ENCODE results near the gene FAM193B. TPM values are rescaled to one million over a fixed set of nuclear protein-coding genes. Genes with fewer than 3 reads are reported as not detected.

FAM193B gene
- total RNA-seq, 1 experiment from 2014 or later = 41.1 TPM

GRCh38 chr5:177477701-177478477 is 76.5 kb downstream of the FAM193B start:
- intact Hi-C loops (cut with micrococcal nuclease) = no loop called here
- Histone ChIP-seq H4K20me1 (ENCODE audit: low read length) (no peaks in the 10 kb centered on the region), H3K9me2 (replicated peaks; ENCODE audit: low read length) (no peaks in the 10 kb centered on the region), H3K9ac (ENCODE audit: low read length) (no peak overlapping the region), H3K9me3 (ENCODE audit: low read length) (no peaks in the 10 kb centered on the region), H2AFZ (ENCODE audit: low read length) (no peak overlapping the region), H3K4me1 (ENCODE audit: insufficient read depth, low read length) (no peaks in the 10 kb centered on the region), H3K79me2 (ENCODE audit: low read length) (no peaks in the 10 kb centered on the region), H3K27ac (ENCODE audit: low read length) (no peak overlapping the region), H3F3A (ENCODE audit: low read length, unreplicated experiment) (peaks cover 3% of the 10 kb centered on the region), H3K4me2 (ENCODE audit: low read length) (no peak overlapping the region), H3K4me3 (ENCODE audit: low read length) (no peak overlapping the region), H3K27me3 (ENCODE audit: low read length) (no peaks in the 10 kb centered on the region), H3K36me3 (ENCODE audit: low read depth, low read length) (no peaks in the 10 kb centered on the region)
- ATAC-seq (no peak), DNase-seq (no peak)
- CTCF ChIA-PET = no interaction called here
- POLR2A ChIA-PET (ENCODE audit: unreplicated experiment) = no interaction called here
- TF ChIP-seq EZH2 (IDR thresholded peaks at IDR 0.05; ENCODE audit: low read length, unreplicated experiment) = no peak
- no peak for TF ChIP-seq EZH2phosphoT487 (IDR thresholded peaks at IDR 0.05; ENCODE audit: borderline replicate concordance, low read length)
- TF ChIP-seq CTCF (conservative IDR thresholded peaks at IDR 0.05; ENCODE audit: low read depth, low read length) = no peak
- no TSS peak for BruUV-seq (replicated peaks)

DNA sequence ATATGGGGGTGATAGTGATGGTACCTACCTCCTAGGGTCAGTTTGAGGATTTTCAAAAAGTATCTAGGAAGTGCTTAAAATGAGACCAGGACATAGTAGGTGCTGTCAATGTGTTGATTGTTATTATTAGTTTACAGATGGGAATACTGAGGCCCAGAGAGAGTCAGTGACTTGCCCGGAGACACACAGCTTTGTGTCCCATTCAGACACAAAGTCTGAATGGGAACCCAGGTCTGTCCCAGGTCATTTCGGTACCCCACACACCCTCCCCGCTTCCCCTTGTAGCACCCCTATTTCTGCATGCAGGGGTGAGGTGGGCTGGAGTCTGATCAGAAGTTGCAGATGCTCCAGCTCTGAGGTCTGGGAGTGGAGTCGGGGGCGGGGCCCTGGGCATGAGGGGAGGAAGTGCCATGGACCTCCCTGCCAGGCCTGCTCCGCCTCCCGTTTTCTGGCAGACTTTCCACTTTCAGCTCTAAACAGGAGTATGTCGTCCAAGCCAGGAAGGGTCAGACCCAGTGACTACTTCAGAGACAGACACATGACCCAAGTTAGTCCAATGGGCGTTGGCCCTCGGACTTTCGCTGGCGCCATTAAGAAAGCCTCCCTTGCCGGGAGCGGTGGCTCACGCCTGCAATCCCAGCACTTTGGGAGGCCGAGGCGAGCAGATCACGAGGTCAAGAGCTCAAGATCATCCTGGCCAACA is 77.7 kb downstream of the FAM193B start:
- intact Hi-C loops (cut with micrococcal nuclease) = no loop called here
- no peaks in the 10 kb centered on the region for H3K27me3 ChIP-seq (ENCODE audit: low read length)
- H3K27ac ChIP-seq (ENCODE audit: low read length) = no peak overlapping the region
- H3F3A ChIP-seq (ENCODE audit: low read length, unreplicated experiment) = no peaks in the 10 kb centered on the region
- DNase-seq = no peak
- no peak overlapping the region for H3K4me2 ChIP-seq (ENCODE audit: low read length)
- H3K79me2 ChIP-seq (ENCODE audit: low read length) = peaks cover 11% of the 10 kb centered on the region
- no peak overlapping the region for H3K4me3 ChIP-seq (ENCODE audit: low read length)
- ATAC-seq = no peak
- H3K9me3 ChIP-seq (ENCODE audit: low read length) = no peaks in the 10 kb centered on the region
- H4K20me1 ChIP-seq (ENCODE audit: low read length) = 0 out of 2 replicates have a peak, but pooled peaks cover 6% of the 10 kb centered on the region
- no peaks in the 10 kb centered on the region for H3K36me3 ChIP-seq (ENCODE audit: low read depth, low read length)
- H3K9ac ChIP-seq (ENCODE audit: low read length) = no peak overlapping the region
- peaks cover 9% of the 10 kb centered on the region for H3K4me1 ChIP-seq (ENCODE audit: insufficient read depth, low read length)
- ChIA-PET CTCF (interaction anchor here (0.7 kb wide), 1 partner anchor 72 kb away, joined by 3 read pairs; no protein-coding TSS in a partner anchor), POLR2A (ENCODE audit: unreplicated experiment) (no interaction called here)
- no TSS peak for BruUV-seq (replicated peaks)
- TF ChIP-seq CTCF (conservative IDR thresholded peaks at IDR 0.05; ENCODE audit: low read depth, low read length) (no peak), EZH2 (IDR thresholded peaks at IDR 0.05; ENCODE audit: low read length, unreplicated experiment) (no peak), EZH2phosphoT487 (IDR thresholded peaks at IDR 0.05; ENCODE audit: borderline replicate concordance, low read length) (no peak)
- no peak overlapping the region for H2AFZ ChIP-seq (ENCODE audit: low read length)
- no peaks in the 10 kb centered on the region for H3K9me2 ChIP-seq (replicated peaks; ENCODE audit: low read length)

Data from PC-3 (cell line).